ENCODE data around the gene ISM1.

Gene ISM1

DNA sequence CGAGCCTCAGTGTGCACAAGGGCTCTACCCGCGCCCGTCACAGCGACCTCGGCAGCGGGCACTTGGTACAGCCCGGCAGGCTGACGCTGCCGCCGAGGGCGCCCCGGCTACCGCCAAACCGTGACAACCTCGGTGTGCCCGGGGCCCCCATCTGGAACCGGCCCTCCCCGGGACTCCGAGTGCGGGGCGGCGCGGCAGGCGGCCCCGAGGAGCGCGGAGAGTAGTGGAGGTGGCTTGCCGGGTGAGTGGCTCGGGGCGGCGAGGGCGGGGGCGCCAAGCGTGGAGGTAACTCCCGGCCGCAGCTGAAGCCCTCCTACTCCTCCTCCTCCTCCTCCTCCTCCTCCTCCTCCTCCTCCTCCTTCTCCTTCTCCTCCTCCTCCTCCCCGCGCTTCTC lies at the start of gene ISM1:
TSS of gene ISM1 (plus strand) at position 371 of the 394 bp plus-strand sequence. CDS start 503 bp downstream, outside the sequence.
- no peak for DNase-seq

GRCh38 chr20:13173201-13173600 lies 47.9 kb upstream of the ISM1 start:
- no peak for DNase-seq

DNA sequence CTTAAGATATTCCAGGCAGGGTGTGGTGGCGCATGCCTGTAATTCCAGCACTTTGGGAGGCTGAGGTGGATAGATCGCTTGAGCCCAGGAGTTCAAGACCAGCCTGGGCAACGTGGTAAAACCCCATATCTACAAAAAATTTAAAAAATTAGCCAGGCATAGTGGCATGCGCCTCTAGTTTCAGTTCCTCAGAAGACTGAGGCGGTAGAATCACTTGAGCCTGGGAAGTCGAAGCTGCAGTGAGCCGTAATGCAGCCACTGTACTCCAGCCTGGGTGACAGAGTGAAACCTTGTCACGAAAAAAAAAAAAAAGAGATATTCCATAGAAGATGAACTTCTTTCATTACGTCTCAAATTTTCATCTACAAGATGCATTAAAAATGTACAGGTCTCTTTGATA lies 46.7 kb upstream of the ISM1 start:
- DNase-seq: no peak

DNA sequence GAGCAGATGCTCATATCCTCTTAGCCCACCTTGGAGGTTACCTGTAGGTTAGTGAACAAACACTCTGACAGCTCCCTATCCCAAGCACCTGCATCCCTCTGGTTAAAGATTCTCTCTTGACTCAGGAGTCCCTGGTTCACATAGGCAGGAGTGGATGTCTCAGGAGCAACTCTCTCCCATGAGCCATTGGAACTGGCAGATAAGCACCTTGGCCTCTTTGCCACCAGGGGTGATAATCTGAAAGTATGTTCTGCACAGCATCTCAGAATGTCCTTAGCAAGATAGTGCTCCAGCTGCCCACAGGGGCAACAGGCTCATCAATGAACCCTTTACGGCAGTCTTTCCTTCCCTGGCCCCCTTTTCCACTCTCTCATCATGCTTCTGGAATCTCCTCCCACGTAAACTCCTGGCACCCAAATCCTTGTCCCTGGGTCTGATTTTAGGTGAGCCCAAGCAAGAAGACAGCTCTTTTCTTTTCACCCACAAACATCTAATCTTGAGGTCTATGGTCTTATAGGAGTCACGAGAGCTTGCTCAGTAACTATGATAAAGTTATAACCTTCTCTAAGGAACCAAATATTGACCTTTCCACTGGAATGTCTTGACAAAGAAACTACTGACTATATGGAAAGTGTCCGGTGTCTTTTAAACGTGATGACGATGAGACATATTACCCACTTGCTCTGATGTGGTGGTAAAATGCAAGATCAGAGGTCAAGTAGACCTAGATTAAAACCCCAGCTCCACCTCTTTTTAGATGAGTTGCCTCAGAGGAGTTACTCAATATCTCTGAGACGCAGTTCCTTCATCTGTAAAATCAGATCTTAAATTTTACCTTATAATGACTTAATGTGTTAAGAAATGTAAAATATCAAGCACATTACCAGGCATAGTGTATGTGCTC lies 39.8 kb upstream of the ISM1 start:
- no peak for DNase-seq

- no peak for DNase-seq
Measured at GRCh38 chr20:13183005-13183404, 38.1 kb upstream of the ISM1 start.

DNA sequence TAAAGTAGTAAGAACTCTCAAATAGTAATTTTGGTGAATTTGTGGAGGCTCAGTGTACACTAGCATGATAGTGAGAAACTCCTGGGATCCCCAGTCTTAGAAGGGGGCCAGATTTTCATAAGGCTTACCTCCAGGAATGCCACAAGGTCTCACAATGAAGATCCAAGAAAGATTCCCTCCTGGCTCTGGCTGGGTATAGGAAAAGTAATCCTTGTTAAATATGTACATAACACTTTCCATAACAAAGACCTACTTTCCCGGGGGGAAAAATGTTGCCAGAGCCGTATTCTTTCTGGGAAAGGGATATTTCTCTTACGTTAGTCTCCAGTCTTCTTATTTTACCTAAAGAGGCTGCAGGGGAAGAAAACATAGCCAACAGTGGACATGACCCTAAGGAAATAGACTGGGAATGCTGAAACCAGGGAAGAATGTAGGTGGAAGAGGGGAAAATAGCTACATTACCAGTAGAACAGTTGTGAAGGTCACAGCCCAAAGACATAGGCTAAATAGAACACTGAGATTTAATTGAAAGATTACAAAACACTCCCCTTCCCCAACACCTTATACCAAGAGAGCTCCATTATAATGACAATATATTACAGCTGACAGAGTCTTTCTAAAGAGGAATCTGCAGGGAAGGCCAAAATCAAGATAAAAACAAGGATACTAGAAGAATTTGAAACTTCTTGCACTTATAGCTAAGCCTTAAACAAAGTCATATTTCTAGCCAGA lies 34.9 kb upstream of the ISM1 start:
- DNase-seq: no peak

DNA sequence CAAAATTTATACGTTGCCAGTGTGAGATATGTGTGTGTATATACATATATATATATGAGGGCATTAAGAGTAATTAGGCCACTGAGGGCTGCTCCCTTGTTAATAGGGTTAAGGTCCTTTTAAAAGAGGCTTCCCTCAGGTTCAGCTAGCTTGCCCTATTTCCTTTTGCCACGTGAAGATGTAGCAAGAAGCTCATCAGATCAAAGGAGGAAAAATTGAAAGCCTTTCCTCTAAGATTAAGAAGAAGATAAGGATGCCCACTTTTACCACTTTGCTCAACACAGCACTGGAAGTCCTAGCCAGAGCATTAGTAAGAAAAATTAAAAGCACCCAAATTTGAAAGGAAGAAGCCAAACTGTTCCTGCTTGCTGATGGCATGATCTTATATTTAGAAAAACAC lies 33.2 kb upstream of the ISM1 start:
- DNase-seq: no peak

DNA sequence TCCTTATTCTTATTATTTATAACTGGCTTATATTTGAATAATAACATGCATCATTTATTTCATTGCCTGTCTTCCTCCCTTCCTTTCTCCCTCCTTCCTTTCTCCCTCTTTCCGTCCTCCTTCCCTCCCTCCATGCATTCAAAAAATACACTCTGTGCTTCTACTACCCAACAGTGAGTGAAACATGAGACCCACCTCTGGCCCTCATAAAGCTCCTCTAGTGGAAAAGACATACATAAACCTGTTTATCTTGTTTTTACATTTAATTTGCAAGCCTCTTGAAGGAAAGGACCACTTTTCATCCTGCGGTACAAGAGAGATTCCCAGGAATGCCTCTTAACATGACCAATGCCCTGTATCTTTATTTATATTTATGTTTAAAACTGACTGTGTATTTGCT lies 21.8 kb upstream of the ISM1 start:
- peak; percentile 91 for DNase-seq

DNA sequence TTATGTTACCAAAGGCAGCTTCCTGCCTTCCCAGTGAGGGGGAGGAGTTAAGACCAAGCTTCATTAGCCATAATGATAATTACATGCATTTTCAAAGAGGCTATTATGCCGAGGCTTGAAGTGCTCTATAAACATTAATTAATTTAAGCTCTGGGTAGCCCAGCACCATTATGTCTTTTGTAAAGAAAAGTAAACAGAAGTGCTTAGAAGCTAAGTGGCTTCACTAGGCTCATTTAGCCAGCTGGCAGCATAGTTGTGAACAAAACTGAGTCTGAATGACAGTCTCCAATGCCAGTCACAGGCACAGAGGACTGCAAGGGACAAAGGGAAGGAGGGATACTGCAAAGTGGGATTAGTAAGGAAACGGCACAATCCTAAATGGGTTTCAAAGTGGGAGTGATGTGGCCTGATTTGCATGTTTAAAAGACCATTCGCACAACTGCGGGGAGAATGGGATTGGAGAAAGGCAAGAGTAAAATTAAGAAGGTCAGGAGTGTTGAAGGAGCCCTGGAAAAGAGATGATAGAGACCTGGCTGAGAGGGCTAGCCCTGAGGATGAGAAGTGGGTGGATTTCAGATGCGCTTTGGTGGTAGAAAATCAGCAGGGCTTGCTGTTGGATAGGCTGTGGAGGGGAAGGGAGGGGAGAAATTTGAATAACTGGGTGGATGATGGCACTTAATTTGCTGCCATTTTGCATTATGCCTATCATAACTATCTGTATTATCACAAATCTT lies 20.1 kb upstream of the ISM1 start:
- DNase-seq: peak; percentile 80

DNA sequence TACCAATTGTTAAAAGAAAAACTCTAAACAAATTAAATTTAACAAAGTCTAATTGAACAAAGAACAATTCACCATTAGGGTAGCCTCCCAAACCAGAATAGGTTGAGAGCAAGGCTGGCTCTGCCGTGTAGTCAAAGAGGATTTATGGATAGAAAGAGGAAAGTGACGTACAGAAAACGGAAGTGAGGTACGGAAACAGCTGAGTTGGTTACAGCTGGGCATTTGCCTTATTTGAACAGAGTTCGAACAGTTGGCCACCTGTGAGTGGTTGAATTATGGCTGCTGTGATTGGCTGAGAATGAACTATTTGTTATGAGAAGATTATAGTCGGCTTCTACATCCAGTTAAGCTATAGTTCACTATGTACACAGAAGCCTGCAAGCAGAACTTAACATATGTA lies 18.5 kb upstream of the ISM1 start:
- no peak for DNase-seq

GRCh38 chr20:13205425-13205824 lies 15.6 kb upstream of the ISM1 start:
- no peak for DNase-seq

- peak; percentile 72 for DNase-seq
Measured at GRCh38 chr20:13205848-13206434, 15.1 kb upstream of the ISM1 start.

DNA sequence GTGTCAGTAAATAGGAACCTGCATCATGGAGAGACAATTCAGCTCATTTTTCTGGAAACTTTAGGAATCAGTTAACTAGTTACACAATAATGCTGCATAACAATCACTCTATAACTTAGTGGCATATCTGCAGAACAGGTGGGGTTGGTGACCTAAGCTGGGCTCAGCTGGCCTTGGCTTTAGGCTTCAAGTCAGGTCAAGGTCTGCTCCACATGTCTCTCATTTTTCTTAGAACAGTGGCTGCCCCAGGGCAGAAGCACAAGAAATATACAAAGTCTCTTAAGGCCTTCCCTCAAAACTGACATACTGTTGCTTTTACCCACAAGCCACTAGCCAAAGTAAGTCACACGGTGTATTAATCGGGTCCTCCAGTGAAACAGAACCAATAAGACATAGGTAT lies 14.1 kb upstream of the ISM1 start:
- no peak for DNase-seq

DNA sequence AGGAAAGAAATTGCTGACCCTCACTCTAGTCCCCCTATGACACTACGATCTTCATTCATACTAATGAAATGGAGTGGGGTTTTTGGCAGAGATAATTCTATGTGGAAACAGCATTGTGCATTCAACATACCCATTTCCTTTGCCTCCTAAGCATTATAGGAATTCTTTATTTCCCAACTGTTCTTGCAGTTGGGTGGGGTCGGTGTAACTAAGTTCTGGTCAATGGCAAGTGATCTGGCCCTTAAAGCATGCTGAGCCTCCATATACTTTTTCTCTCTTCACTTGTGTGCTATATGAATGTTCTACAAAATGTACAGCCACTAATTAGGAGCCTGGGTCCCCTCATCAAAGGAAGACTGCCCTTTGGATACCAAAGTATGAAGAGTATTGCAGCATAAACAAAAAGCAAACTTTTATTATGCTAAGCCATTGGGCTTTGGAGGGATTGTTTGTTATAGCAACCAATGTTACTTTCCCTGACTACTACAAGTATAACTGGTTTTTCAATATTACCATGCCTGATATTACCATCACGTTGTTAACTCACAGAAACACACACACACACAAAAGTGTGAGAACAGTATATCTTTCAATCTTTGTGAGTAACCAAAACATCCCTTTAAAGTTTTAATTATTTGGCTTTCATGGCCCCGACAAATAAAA lies 9.0 kb upstream of the ISM1 start:
- DNase-seq: no peak

GRCh38 chr20:13212750-13213149 lies 8.3 kb upstream of the ISM1 start:
- no peak for DNase-seq

DNA sequence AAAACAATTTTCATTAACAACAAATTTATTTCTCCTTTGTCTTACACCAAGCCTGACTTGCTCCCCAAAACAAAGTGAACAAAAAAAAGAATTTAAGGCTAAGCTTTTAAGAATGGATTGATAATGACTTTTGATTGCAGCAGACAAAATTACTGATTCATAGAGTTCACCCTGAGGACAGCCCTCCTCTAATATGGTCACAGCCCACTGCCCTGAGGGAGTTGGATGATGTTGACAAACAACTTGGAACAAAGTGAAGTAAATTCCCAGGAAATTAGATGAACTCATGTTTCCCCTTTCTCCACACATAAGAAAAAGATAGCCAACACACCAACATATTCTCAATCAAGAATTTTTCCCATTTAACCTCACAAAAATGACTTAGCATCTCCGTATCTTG lies 7.7 kb upstream of the ISM1 start:
- DNase-seq: no peak

- DNase-seq: no peak
Measured at GRCh38 chr20:13216533-13216932, 4.5 kb upstream of the ISM1 start.

DNA sequence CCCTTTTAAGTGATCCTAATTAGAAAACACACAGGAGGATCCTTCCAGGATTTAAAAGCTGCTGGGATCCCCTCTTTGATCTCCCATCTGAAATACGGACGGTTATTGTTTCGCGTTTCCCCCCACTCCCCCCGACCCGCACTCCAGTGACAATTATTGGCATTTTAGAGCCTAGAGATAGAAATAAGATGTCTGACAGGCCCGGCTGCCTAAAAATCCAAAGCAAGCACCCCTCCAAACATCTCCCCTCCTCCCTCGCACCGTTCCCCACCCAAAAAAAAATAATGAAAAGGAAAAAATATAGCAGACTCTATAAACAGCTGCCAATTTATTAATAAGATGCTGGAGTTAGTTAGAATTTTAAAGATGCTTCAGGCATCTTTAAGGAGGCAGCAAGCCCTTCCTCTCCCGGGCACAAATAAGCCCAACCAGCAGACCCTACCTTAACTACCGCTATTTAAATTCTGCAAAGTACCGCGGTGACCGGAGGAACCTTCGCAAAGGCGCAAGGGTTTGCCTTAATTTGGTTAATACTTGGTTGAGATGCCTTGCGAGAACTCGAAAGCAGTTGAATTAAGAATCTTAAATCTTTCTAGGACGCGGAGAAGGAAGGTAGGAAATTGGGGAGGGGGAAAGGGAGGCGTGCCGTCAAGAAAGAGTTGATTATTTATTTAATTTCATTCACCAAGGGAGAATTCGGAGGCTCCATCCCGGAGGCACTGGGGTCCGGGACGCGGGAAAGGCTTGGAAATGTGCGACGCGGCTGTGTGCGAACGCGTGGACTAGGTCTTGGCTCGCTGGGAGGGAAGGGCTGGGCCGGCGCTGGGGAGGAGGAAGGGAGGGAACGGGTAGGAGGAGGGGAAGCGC lies 1.5 kb upstream of the ISM1 start:
- no peak for DNase-seq

GRCh38 chr20:13220194-13220903 lies 725 bp upstream of the ISM1 start:
- no peak for DNase-seq

DNA sequence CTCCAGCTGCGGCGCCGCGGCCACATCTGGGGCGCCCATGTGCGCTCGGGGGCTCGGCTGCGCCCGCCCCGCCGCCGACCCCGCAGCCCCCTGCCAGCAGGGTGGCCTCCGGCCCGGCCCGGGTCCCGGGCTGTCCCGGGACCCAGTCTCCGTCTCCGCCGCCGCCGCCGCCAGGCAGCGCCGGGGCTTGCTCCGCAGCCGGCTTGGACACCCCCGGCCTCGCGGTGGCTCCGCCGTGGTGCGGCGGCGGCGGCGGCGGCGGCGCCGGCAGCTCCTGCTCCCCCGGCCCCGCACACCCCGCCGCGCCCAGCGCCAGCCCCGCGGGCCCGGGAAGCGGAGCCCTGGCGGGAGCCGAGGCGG lies 219 bp downstream of the ISM1 start:
- no peak for DNase-seq

Data from NCI-H2029 treated with DMSO at 0.1 percent for 48 hours (cell line).